Activated T-cell treated with anti-CD3 and anti-CD28 coated beads, Interleukin-2, amount 50 U/mL, for 24 hours (primary cell): ENCODE measurements around the gene CCDC91.
"Not testable (repeated sequence)": the region's sequence is repeated elsewhere in the genome, so short reads cannot be mapped to it uniquely, and the experiment has no call there.

ENCODE experiments used
- DNase-seq: peaks from one replicate; pipeline ENCODE4 v3.0.0-alpha.2; 2020
- H3K27ac Mint-ChIP-seq: 2 replicates; pipeline ENCODE4 v1.8.0; 2020; ENCODE audit warnings: mild to moderate bottlenecking, mixed read lengths
- H3K27me3 Mint-ChIP-seq: 2 replicates; pipeline ENCODE4 v1.8.0; 2020; ENCODE audit warnings: mixed read lengths
- H3K36me3 Mint-ChIP-seq: 2 replicates; pipeline ENCODE4 v1.8.0; 2020; ENCODE audit warnings: low read depth, mixed read lengths
- H3K4me1 Mint-ChIP-seq: 2 replicates; pipeline ENCODE4 v1.8.0; 2020; ENCODE audit warnings: low read depth, mixed read lengths
- H3K4me3 Mint-ChIP-seq: 2 replicates; pipeline ENCODE4 v1.8.0; 2020; ENCODE audit warnings: mild to moderate bottlenecking, moderate library complexity, mixed read lengths
- H3K9me3 Mint-ChIP-seq: 2 replicates; pipeline ENCODE4 v1.8.0; 2020; ENCODE audit warnings: mixed read lengths

CCDC91 gene

GRCh38 chr12:28367326-28367725 lies 177.1 kb downstream of the CCDC91 start:
- no peak overlapping the region for H3K27ac Mint-ChIP-seq
- H3K36me3 Mint-ChIP-seq: peaks cover 87% of the 10 kb centered on the region
- H3K9me3 Mint-ChIP-seq: peaks cover 44% of the 10 kb centered on the region
- no peak overlapping the region for H3K4me3 Mint-ChIP-seq
- H3K4me1 Mint-ChIP-seq: no peaks in the 10 kb centered on the region
- H3K27me3 Mint-ChIP-seq: no peaks in the 10 kb centered on the region
- no peak for DNase-seq

DNA sequence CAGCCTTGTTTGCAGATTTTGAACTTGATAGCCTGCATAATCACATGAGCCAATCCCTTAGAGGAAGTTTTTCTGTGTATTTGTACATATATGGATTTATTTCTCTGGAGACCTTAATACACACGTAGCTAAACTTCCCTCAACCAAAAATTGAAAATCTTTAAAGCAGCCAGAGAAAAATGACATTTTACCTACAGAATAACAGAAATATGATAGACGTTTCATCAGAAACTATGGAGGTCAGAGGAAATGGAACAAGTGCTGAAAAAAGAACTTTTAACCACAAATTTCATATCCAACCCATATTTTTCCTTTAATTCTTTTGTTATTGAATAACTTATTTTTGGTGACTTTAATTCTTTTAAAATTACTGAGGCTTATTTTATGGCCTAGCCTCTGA lies 177.7 kb downstream of the CCDC91 start:
- DNase-seq: no peak
- no peaks in the 10 kb centered on the region for H3K4me1 Mint-ChIP-seq
- H3K9me3 Mint-ChIP-seq: peaks cover 47% of the 10 kb centered on the region
- H3K36me3 Mint-ChIP-seq: peaks cover 90% of the 10 kb centered on the region
- H3K27ac Mint-ChIP-seq: no peak overlapping the region
- no peaks in the 10 kb centered on the region for H3K27me3 Mint-ChIP-seq
- H3K4me3 Mint-ChIP-seq: no peak overlapping the region

DNA sequence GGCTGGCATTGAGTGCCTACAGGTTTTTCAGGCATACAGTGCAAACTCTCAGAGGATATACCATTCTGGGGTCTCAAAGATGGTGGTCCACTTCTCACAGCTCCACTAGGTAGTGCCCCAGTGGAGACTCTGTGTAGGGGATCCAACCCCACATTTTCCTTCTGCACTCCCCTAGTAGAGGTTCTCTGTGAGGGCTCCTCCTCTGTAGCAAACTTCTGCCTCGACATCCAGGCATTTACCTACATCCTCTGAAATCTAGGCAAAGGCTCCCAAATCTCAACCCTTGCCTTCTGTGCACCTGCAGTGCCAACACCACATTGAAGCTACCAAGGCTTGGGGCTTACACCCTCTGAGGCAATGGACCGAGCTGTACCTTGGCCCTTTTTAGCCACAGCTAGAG lies 179.2 kb downstream of the CCDC91 start:
- peaks cover 96% of the 10 kb centered on the region for H3K36me3 Mint-ChIP-seq
- no peak overlapping the region for H3K27ac Mint-ChIP-seq
- H3K9me3 Mint-ChIP-seq: peaks cover 48% of the 10 kb centered on the region
- peaks cover 2% of the 10 kb centered on the region for H3K4me1 Mint-ChIP-seq
- no peaks in the 10 kb centered on the region for H3K27me3 Mint-ChIP-seq
- no peak for DNase-seq
- no peak overlapping the region for H3K4me3 Mint-ChIP-seq

GRCh38 chr12:28374556-28374955 lies 184.3 kb downstream of the CCDC91 start:
- Mint-ChIP-seq H3K27ac (no peak overlapping the region), H3K36me3 (peaks cover 75% of the 10 kb centered on the region)

GRCh38 chr12:28378736-28379135 lies 188.5 kb downstream of the CCDC91 start:
- peaks cover 6% of the 10 kb centered on the region for H3K9me3 Mint-ChIP-seq
- no peak for DNase-seq
- no peak overlapping the region for H3K4me3 Mint-ChIP-seq
- peaks cover 62% of the 10 kb centered on the region for H3K36me3 Mint-ChIP-seq
- H3K27me3 Mint-ChIP-seq: no peaks in the 10 kb centered on the region
- H3K4me1 Mint-ChIP-seq: peaks cover 4% of the 10 kb centered on the region
- no peak overlapping the region for H3K27ac Mint-ChIP-seq

More at GRCh38 chr12:28374556-28374955, 184.3 kb downstream of the CCDC91 start:
- H3K4me1 Mint-ChIP-seq: peaks cover 6% of the 10 kb centered on the region
- peaks cover 27% of the 10 kb centered on the region for H3K9me3 Mint-ChIP-seq
- no peak overlapping the region for H3K4me3 Mint-ChIP-seq
- no peak for DNase-seq
- no peaks in the 10 kb centered on the region for H3K27me3 Mint-ChIP-seq

DNA sequence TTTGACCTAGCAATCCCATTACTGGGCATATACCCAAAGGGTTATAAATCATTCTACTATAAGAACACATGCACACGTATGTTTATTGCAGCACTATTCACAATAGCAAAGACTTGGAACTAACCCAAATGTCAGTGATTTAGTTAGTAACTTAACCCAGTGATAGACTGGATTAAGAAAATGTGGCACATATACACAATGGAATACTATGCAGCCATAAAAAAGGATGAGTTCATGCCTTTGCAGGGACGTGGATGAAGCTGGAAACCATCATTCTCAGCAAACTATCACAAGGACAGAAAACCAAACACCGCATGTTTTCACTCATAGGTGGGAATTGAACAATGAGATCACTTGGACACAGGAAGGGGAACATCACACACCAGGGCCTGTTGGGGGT lies 189.5 kb downstream of the CCDC91 start:
- H3K9me3 Mint-ChIP-seq, H3K4me3 Mint-ChIP-seq, H3K27ac Mint-ChIP-seq, H3K27me3 Mint-ChIP-seq, H3K4me1 Mint-ChIP-seq, DNase-seq: not testable (repeated sequence)
- H3K36me3 Mint-ChIP-seq: peaks cover 57% of the 10 kb centered on the region

GRCh38 chr12:28383368-28383767 lies 193.1 kb downstream of the CCDC91 start:
- no peak overlapping the region for H3K27ac Mint-ChIP-seq
- DNase-seq: no peak
- no peaks in the 10 kb centered on the region for H3K27me3 Mint-ChIP-seq
- H3K4me1 Mint-ChIP-seq: no peaks in the 10 kb centered on the region
- H3K9me3 Mint-ChIP-seq: peaks cover 2% of the 10 kb centered on the region
- H3K36me3 Mint-ChIP-seq: peaks cover 63% of the 10 kb centered on the region
- no peak overlapping the region for H3K4me3 Mint-ChIP-seq

GRCh38 chr12:28388879-28389278 lies 198.6 kb downstream of the CCDC91 start:
- Mint-ChIP-seq H3K4me3 (no peak overlapping the region), H3K27me3 (no peaks in the 10 kb centered on the region), H3K27ac (no peak overlapping the region), H3K4me1 (no peaks in the 10 kb centered on the region), H3K36me3 (peaks cover 68% of the 10 kb centered on the region), H3K9me3 (no peaks in the 10 kb centered on the region)
- no peak for DNase-seq

- H3K4me3 Mint-ChIP-seq: no peak overlapping the region
- peaks cover 81% of the 10 kb centered on the region for H3K36me3 Mint-ChIP-seq
- H3K4me1 Mint-ChIP-seq: no peaks in the 10 kb centered on the region
- H3K27ac Mint-ChIP-seq: no peak overlapping the region
- H3K27me3 Mint-ChIP-seq: no peaks in the 10 kb centered on the region
- DNase-seq: no peak
- no peaks in the 10 kb centered on the region for H3K9me3 Mint-ChIP-seq
These were observed 199.9 kb downstream of the CCDC91 start for GRCh38 chr12:28390206-28390605.

DNA sequence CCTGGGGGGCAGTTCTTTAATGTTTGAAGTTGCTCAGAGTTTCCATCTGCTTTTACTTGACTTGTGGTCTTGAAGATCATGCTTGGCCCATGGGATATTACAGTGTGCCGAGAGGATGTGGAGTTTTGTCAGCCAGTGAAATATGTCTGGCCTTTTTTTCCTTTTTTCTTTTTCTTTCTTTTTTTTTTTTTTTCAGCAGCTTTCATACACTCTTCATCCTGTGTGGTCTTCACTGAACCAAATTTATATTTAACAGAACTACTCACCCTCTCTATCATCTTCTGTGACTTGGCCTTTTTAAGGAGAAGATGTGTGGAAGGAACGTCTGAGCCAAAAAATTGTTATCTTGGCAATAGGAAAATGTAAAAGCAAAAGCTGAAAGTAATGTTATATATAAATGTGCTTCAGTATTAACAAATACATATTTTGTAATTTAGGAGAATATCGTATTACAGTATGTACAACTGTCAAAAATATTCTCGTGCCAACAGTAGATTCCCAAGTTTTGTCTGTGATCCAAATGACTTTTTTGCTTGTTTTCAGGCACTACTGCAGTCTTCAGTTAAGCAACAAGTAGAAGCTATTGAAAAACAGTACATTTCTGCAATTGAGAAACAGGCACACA lies 200.6 kb downstream of the CCDC91 start:
- Mint-ChIP-seq H3K27me3 (no peaks in the 10 kb centered on the region), H3K9me3 (no peaks in the 10 kb centered on the region), H3K27ac (no peak overlapping the region), H3K36me3 (peaks cover 82% of the 10 kb centered on the region), H3K4me3 (no peak overlapping the region), H3K4me1 (no peaks in the 10 kb centered on the region)
- no peak for DNase-seq

- Mint-ChIP-seq H3K4me3 (no peak overlapping the region), H3K27ac (no peak overlapping the region), H3K27me3 (no peaks in the 10 kb centered on the region), H3K9me3 (peaks cover 6% of the 10 kb centered on the region), H3K4me1 (peaks cover 6% of the 10 kb centered on the region), H3K36me3 (peaks cover 57% of the 10 kb centered on the region)
- DNase-seq: no peak
These were observed 219.6 kb downstream of the CCDC91 start for GRCh38 chr12:28409892-28410291.

- no peak overlapping the region for H3K27ac Mint-ChIP-seq
- H3K36me3 Mint-ChIP-seq: peaks cover 39% of the 10 kb centered on the region
- no peaks in the 10 kb centered on the region for H3K27me3 Mint-ChIP-seq
- DNase-seq: no peak
- H3K4me1 Mint-ChIP-seq: peaks cover 6% of the 10 kb centered on the region
- no peaks in the 10 kb centered on the region for H3K9me3 Mint-ChIP-seq
- no peak overlapping the region for H3K4me3 Mint-ChIP-seq
These were observed 223.3 kb downstream of the CCDC91 start for GRCh38 chr12:28413460-28414109.

- peaks cover 51% of the 10 kb centered on the region for H3K36me3 Mint-ChIP-seq
- no peaks in the 10 kb centered on the region for H3K9me3 Mint-ChIP-seq
- peaks cover 6% of the 10 kb centered on the region for H3K4me1 Mint-ChIP-seq
- H3K27ac Mint-ChIP-seq: no peak overlapping the region
- H3K27me3 Mint-ChIP-seq: no peaks in the 10 kb centered on the region
- no peak overlapping the region for H3K4me3 Mint-ChIP-seq
- DNase-seq: no peak
These were observed 225.5 kb downstream of the CCDC91 start for GRCh38 chr12:28415755-28416154.

DNA sequence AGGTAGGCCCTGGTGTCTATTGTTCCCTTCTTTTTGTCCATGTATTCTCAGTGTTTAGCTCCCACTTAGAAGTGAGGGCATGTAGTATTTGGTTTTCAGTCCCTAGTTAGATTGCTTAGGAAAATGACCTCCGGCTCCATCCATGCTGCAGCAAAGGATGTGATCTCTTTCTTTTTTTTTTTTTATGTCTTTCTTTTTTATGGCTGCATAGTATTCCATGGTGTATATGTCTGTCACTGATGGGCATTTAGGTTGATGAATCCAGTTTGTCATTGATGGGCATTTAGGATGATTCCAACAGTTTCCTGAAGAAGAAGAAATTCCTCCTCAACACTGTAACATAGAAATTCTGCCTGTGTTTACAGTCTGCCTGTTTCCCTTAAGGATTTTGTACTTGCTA lies 231.1 kb downstream of the CCDC91 start:
- Mint-ChIP-seq H3K27me3 (no peaks in the 10 kb centered on the region), H3K27ac (no peak overlapping the region), H3K9me3 (peaks cover 2% of the 10 kb centered on the region), H3K36me3 (peaks cover 29% of the 10 kb centered on the region), H3K4me1 (peaks cover 1% of the 10 kb centered on the region), H3K4me3 (no peak overlapping the region)
- no peak for DNase-seq

DNA sequence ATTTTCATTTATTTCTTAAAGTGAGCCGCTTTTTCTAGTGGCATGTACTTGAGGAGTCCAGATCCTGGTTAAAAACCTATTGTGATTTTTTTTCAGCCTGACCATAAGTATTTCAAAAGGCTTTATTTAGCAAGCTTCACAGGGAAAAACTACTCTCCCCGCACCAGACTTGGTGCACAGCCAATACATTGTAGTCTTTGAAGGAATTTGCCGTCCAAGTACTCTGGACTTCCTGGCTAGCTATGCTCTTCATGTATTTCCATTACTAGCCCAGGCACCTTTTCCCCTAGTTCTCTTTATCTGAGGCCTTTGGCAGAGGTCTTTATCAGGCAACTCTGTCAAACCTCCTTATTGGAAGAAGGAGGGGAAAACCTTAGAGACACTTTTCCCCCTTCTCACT lies 234.7 kb downstream of the CCDC91 start:
- H3K9me3 Mint-ChIP-seq: peaks cover 2% of the 10 kb centered on the region
- peaks cover 1% of the 10 kb centered on the region for H3K4me1 Mint-ChIP-seq
- peaks cover 17% of the 10 kb centered on the region for H3K36me3 Mint-ChIP-seq
- no peaks in the 10 kb centered on the region for H3K27me3 Mint-ChIP-seq
- no peak overlapping the region for H3K4me3 Mint-ChIP-seq
- H3K27ac Mint-ChIP-seq: no peak overlapping the region
- no peak for DNase-seq
